Measurements from ENCODE around the gene DGUOK. TPM values are rescaled to one million over a fixed set of nuclear protein-coding genes. Genes with fewer than 3 reads are reported as not detected.

Gene DGUOK
- total and polyA plus RNA-seq, 2 experiments from 2014 or later, result 68.4 to 287 TPM

DNA sequence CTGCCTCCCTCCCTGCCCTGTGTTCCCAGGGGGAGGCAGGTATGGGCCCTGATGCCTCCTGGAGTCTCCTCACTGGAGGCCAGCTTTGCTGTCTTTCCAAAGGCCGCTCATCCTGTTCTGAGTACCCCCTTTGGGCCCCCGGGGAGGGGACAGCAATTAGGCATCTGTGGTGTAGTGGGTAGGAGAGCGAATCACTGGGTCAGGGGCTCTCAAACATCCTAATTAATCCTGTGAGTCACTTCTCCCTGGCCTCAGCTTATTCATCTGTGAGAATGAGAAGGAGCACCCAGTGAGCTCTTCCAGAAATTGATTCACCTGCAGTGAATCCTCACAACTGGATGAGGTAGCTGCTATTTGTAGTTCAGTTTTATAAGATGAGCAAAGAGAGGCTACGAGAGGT, 74.4 kb downstream of the DGUOK start:
- H3K36me3 ChIP-seq (ENCODE audit: insufficient read depth), result no peaks in the 10 kb centered on the region; the same call in 1 of the 2 replicates
- H2AFZ ChIP-seq, result no peak overlapping the region
- H4K20me1 ChIP-seq (replicated peaks; ENCODE audit: insufficient read depth), result peaks cover 35% of the 10 kb centered on the region
- Mint-ChIP-seq H3K9me3 (no peaks in the 10 kb centered on the region), H3K27ac (no peak overlapping the region), H3K36me3 (ENCODE audit: low read depth) (peaks cover 4% of the 10 kb centered on the region), H3K27me3 (ENCODE audit: insufficient read depth, low read depth, poor library complexity) (peaks cover 23% of the 10 kb centered on the region), H3K4me1 (peaks cover 77% of the 10 kb centered on the region), H3K4me3 (peak overlapping the region; percentile 40; the same call in 1 of the 3 replicates)
- ATAC-seq (no peak), DNase-seq (ENCODE audit: low spot score) (no peak)
- no peak overlapping the region for H3K27ac ChIP-seq (ENCODE audit: low read depth)
- H3K4me1 ChIP-seq (ENCODE audit: insufficient read depth), result peaks cover 47% of the 10 kb centered on the region
- TF ChIP-seq, protein P1, sequence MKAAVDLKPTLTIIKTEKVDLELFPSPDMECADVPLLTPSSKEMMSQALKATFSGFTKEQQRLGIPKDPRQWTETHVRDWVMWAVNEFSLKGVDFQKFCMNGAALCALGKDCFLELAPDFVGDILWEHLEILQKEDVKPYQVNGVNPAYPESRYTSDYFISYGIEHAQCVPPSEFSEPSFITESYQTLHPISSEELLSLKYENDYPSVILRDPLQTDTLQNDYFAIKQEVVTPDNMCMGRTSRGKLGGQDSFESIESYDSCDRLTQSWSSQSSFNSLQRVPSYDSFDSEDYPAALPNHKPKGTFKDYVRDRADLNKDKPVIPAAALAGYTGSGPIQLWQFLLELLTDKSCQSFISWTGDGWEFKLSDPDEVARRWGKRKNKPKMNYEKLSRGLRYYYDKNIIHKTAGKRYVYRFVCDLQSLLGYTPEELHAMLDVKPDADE (IDR thresholded peaks at IDR 0.05), result no peak
- TF ChIP-seq, protein P2, sequence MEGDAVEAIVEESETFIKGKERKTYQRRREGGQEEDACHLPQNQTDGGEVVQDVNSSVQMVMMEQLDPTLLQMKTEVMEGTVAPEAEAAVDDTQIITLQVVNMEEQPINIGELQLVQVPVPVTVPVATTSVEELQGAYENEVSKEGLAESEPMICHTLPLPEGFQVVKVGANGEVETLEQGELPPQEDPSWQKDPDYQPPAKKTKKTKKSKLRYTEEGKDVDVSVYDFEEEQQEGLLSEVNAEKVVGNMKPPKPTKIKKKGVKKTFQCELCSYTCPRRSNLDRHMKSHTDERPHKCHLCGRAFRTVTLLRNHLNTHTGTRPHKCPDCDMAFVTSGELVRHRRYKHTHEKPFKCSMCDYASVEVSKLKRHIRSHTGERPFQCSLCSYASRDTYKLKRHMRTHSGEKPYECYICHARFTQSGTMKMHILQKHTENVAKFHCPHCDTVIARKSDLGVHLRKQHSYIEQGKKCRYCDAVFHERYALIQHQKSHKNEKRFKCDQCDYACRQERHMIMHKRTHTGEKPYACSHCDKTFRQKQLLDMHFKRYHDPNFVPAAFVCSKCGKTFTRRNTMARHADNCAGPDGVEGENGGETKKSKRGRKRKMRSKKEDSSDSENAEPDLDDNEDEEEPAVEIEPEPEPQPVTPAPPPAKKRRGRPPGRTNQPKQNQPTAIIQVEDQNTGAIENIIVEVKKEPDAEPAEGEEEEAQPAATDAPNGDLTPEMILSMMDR (conservative IDR thresholded peaks at IDR 0.05; ENCODE audit: low read depth in 2 of 2), result no peak
- TF ChIP-seq CREB1 (CRISPR knock-in tag; IDR thresholded peaks at IDR 0.05; ENCODE audit: low read depth) (no peak), STAT1 (IDR thresholded peaks at IDR 0.05; ENCODE audit: unreplicated experiment) (no peak), EZH2phosphoT487 (IDR thresholded peaks at IDR 0.05; ENCODE audit: unreplicated experiment) (no peak)
- no peak overlapping the region for H3K4me3 ChIP-seq
- no peaks in the 10 kb centered on the region for H3K9me2 ChIP-seq (ENCODE audit: insufficient read depth)
- peaks cover 72% of the 10 kb centered on the region for H3K79me2 ChIP-seq (replicated peaks; ENCODE audit: insufficient read depth)
- no peaks in the 10 kb centered on the region for H3K27me3 ChIP-seq (ENCODE audit: insufficient read depth)
- H3K4me2 ChIP-seq, result peak overlapping the region; percentile 94
- H3F3A ChIP-seq (replicated peaks; ENCODE audit: low read depth), result no peaks in the 10 kb centered on the region

DNA sequence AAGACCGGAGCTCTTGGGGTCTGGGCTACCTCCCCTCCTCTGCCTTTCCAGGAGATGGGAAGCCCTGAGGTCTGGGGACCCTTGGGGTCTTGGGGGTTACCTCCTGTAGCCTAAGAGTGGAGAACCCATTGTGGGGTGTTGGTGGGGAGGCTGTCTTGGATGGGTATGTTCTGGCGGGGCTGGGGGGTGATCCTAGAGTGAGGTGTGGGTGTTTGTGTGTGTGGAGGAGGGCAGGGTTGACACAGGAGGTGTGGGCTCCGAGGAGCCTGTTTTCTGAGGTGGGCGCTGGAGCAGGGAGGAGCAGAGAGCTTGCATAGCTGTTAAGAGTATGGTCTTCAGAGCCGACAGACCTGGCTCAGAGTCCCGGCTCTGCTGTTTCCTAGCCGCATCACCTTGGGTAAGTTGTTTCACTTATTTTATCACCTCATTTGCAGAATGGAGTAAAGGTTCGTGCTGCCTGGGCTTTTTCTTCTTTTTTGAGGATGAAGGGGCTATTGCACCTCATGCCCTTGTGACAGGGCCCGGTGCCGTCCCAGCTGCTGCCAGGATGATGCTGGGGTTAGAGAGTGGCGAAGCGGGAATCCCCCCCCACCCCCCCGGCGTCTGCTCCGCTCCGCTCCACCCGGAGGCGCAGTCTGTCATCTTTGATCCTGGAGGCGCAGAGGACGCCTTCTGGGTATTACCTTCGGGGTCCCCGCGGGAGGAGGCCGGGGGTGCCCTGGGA, 75.3 kb downstream of the DGUOK start:
- Histone ChIP-seq H3K27me3 (ENCODE audit: insufficient read depth) (no peaks in the 10 kb centered on the region), H3K4me3 (peak overlapping the region; percentile 93), H3K36me3 (ENCODE audit: insufficient read depth) (no peaks in the 10 kb centered on the region; the same call in 1 of the 2 replicates), H3F3A (replicated peaks; ENCODE audit: low read depth) (no peaks in the 10 kb centered on the region), H3K79me2 (replicated peaks; ENCODE audit: insufficient read depth) (peaks cover 72% of the 10 kb centered on the region), H3K9me2 (ENCODE audit: insufficient read depth) (no peaks in the 10 kb centered on the region), H3K4me2 (peak overlapping the region; percentile 94), H4K20me1 (replicated peaks; ENCODE audit: insufficient read depth) (peaks cover 30% of the 10 kb centered on the region), H3K4me1 (ENCODE audit: insufficient read depth) (peaks cover 56% of the 10 kb centered on the region), H2AFZ (no peak overlapping the region), H3K27ac (ENCODE audit: low read depth) (no peak overlapping the region)
- Mint-ChIP-seq H3K36me3 (ENCODE audit: low read depth) (peaks cover 4% of the 10 kb centered on the region), H3K27me3 (ENCODE audit: insufficient read depth, low read depth, poor library complexity) (peaks cover 23% of the 10 kb centered on the region), H3K4me3 (peak overlapping the region; percentile 69), H3K9me3 (no peaks in the 10 kb centered on the region), H3K4me1 (peaks cover 81% of the 10 kb centered on the region), H3K27ac (no peak overlapping the region)
- ATAC-seq (peak; percentile 4), DNase-seq (ENCODE audit: low spot score) (no peak)
- TF ChIP-seq, protein P3, sequence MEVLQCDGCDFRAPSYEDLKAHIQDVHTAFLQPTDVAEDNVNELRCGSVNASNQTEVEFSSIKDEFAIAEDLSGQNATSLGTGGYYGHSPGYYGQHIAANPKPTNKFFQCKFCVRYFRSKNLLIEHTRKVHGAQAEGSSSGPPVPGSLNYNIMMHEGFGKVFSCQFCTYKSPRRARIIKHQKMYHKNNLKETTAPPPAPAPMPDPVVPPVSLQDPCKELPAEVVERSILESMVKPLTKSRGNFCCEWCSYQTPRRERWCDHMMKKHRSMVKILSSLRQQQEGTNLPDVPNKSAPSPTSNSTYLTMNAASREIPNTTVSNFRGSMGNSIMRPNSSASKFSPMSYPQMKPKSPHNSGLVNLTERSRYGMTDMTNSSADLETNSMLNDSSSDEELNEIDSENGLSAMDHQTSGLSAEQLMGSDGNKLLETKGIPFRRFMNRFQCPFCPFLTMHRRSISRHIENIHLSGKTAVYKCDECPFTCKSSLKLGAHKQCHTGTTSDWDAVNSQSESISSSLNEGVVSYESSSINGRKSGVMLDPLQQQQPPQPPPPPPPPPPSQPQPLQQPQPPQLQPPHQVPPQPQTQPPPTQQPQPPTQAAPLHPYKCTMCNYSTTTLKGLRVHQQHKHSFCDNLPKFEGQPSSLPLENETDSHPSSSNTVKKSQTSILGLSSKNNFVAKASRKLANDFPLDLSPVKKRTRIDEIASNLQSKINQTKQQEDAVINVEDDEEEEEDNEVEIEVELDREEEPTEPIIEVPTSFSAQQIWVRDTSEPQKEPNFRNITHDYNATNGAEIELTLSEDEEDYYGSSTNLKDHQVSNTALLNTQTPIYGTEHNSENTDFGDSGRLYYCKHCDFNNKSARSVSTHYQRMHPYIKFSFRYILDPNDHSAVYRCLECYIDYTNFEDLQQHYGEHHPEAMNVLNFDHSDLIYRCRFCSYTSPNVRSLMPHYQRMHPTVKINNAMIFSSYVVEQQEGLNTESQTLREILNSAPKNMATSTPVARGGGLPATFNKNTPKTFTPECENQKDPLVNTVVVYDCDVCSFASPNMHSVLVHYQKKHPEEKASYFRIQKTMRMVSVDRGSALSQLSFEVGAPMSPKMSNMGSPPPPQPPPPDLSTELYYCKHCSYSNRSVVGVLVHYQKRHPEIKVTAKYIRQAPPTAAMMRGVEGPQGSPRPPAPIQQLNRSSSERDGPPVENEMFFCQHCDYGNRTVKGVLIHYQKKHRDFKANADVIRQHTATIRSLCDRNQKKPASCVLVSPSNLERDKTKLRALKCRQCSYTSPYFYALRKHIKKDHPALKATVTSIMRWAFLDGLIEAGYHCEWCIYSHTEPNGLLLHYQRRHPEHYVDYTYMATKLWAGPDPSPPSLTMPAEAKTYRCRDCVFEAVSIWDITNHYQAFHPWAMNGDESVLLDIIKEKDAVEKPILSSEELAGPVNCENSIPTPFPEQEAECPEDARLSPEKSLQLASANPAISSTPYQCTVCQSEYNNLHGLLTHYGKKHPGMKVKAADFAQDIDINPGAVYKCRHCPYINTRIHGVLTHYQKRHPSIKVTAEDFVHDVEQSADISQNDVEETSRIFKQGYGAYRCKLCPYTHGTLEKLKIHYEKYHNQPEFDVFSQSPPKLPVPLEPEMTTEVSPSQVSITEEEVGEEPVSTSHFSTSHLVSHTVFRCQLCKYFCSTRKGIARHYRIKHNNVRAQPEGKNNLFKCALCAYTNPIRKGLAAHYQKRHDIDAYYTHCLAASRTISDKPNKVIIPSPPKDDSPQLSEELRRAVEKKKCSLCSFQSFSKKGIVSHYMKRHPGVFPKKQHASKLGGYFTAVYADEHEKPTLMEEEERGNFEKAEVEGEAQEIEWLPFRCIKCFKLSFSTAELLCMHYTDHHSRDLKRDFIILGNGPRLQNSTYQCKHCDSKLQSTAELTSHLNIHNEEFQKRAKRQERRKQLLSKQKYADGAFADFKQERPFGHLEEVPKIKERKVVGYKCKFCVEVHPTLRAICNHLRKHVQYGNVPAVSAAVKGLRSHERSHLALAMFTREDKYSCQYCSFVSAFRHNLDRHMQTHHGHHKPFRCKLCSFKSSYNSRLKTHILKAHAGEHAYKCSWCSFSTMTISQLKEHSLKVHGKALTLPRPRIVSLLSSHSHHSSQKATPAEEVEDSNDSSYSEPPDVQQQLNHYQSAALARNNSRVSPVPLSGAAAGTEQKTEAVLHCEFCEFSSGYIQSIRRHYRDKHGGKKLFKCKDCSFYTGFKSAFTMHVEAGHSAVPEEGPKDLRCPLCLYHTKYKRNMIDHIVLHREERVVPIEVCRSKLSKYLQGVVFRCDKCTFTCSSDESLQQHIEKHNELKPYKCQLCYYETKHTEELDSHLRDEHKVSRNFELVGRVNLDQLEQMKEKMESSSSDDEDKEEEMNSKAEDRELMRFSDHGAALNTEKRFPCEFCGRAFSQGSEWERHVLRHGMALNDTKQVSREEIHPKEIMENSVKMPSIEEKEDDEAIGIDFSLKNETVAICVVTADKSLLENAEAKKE (CRISPR knock-in tag; IDR thresholded peaks at IDR 0.05), result no peak
- no peak for TF ChIP-seq NANOG (IDR thresholded peaks at IDR 0.05; ENCODE audit: borderline replicate concordance)
- TF ChIP-seq, protein P4, sequence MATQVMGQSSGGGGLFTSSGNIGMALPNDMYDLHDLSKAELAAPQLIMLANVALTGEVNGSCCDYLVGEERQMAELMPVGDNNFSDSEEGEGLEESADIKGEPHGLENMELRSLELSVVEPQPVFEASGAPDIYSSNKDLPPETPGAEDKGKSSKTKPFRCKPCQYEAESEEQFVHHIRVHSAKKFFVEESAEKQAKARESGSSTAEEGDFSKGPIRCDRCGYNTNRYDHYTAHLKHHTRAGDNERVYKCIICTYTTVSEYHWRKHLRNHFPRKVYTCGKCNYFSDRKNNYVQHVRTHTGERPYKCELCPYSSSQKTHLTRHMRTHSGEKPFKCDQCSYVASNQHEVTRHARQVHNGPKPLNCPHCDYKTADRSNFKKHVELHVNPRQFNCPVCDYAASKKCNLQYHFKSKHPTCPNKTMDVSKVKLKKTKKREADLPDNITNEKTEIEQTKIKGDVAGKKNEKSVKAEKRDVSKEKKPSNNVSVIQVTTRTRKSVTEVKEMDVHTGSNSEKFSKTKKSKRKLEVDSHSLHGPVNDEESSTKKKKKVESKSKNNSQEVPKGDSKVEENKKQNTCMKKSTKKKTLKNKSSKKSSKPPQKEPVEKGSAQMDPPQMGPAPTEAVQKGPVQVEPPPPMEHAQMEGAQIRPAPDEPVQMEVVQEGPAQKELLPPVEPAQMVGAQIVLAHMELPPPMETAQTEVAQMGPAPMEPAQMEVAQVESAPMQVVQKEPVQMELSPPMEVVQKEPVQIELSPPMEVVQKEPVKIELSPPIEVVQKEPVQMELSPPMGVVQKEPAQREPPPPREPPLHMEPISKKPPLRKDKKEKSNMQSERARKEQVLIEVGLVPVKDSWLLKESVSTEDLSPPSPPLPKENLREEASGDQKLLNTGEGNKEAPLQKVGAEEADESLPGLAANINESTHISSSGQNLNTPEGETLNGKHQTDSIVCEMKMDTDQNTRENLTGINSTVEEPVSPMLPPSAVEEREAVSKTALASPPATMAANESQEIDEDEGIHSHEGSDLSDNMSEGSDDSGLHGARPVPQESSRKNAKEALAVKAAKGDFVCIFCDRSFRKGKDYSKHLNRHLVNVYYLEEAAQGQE (IDR thresholded peaks at IDR 0.05; ENCODE audit: unreplicated experiment), result no peak

Measured in GM23338 (cell line).